ENCODE results near the gene CCDC6. TPM values are rescaled to one million over a fixed set of nuclear protein-coding genes. Genes with fewer than 3 reads are reported as not detected.
"Not testable (repeated sequence)": the region's sequence is repeated elsewhere in the genome, so short reads cannot be mapped to it uniquely, and the experiment has no call there.

Gene CCDC6
- total RNA-seq, 2 experiments from 2014 or later: 9.5 to 25.4 TPM

- DNase-seq (ENCODE audit: low spot score): no peak
- TF ChIP-seq CTCF (conservative IDR thresholded peaks at IDR 0.05; ENCODE audit: low read length): no peak
- TF ChIP-seq EZH2phosphoT487 (IDR thresholded peaks at IDR 0.05; ENCODE audit: borderline replicate concordance, low read depth, low read length): no peak
Measured at GRCh38 chr10:59937720-59938119, 31.4 kb upstream of the CCDC6 start.

DNA sequence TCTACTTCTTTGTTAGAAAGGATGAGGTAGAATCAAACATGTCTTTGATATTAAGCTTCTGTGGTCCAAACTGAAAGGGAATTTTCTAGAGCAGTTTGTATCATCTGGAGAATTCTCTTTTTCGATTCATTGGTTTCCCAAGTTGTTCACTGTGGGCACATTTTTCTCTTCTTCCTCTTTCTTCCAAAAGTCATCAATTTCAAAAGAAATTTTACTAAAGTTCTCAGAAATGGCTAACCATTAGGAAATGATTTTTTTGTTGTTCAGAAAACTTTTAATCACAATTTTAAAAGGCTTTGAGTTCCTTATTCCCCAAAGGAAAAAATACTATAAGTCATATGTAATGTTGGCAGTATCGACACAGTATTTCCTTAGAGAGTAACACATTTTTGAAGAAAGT is 28.3 kb upstream of the CCDC6 start:
- intact Hi-C loops (cut with micrococcal nuclease; ENCODE audit: unreplicated experiment): no loop called here
- Histone ChIP-seq H3K27ac (ENCODE audit: low read depth, low read length, poor library complexity, severe bottlenecking) (no peak overlapping the region), H3K4me1 (ENCODE audit: insufficient read depth, low read length, poor library complexity, severe bottlenecking) (no peaks in the 10 kb centered on the region), H3K4me2 (ENCODE audit: low read length) (no peak overlapping the region), H3K79me2 (ENCODE audit: insufficient read depth, low read depth, low read length) (no peaks in the 10 kb centered on the region), H4K20me1 (ENCODE audit: insufficient read depth, low read length) (no peaks in the 10 kb centered on the region), H2AFZ (ENCODE audit: low read length) (no peak overlapping the region), H3K4me3 (ENCODE audit: low read depth, low read length, poor library complexity, severe bottlenecking) (no peak overlapping the region), H3K9me2 (ENCODE audit: insufficient read depth, low read length) (no peaks in the 10 kb centered on the region), H3K36me3 (ENCODE audit: insufficient read depth, low read length) (no peaks in the 10 kb centered on the region), H3K9me3 (ENCODE audit: low read length) (no peaks in the 10 kb centered on the region)
- TF ChIP-seq CTCF (conservative IDR thresholded peaks at IDR 0.05; ENCODE audit: low read length) (no peak), EZH2phosphoT487 (IDR thresholded peaks at IDR 0.05; ENCODE audit: borderline replicate concordance, low read depth, low read length) (no peak)
- CTCF ChIA-PET (ENCODE audit: unreplicated experiment): no interaction called here
- BruUV-seq (replicated peaks): no TSS peak
- POLR2A ChIA-PET: no interaction called here
- DNase-seq (ENCODE audit: low spot score): no peak

More at GRCh38 chr10:59937720-59938119, 31.4 kb upstream of the CCDC6 start:
- H3K4me1 ChIP-seq (ENCODE audit: insufficient read depth, low read length, poor library complexity, severe bottlenecking): no peaks in the 10 kb centered on the region
- ChIA-PET CTCF (ENCODE audit: unreplicated experiment) (no interaction called here), POLR2A (no interaction called here)
- H3K9me3 ChIP-seq (ENCODE audit: low read length): no peaks in the 10 kb centered on the region
- intact Hi-C loops (cut with micrococcal nuclease; ENCODE audit: unreplicated experiment): no loop called here
- H4K20me1 ChIP-seq (ENCODE audit: insufficient read depth, low read length): no peaks in the 10 kb centered on the region
- no peak overlapping the region for H3K27ac ChIP-seq (ENCODE audit: low read depth, low read length, poor library complexity, severe bottlenecking)
- no peaks in the 10 kb centered on the region for H3K79me2 ChIP-seq (ENCODE audit: insufficient read depth, low read depth, low read length)
- no peaks in the 10 kb centered on the region for H3K9me2 ChIP-seq (ENCODE audit: insufficient read depth, low read length)
- BruUV-seq (replicated peaks): no TSS peak
- no peak overlapping the region for H3K4me2 ChIP-seq (ENCODE audit: low read length)
- no peak overlapping the region for H3K4me3 ChIP-seq (ENCODE audit: low read depth, low read length, poor library complexity, severe bottlenecking)
- H2AFZ ChIP-seq (ENCODE audit: low read length): no peak overlapping the region
- no peaks in the 10 kb centered on the region for H3K36me3 ChIP-seq (ENCODE audit: insufficient read depth, low read length)

DNA sequence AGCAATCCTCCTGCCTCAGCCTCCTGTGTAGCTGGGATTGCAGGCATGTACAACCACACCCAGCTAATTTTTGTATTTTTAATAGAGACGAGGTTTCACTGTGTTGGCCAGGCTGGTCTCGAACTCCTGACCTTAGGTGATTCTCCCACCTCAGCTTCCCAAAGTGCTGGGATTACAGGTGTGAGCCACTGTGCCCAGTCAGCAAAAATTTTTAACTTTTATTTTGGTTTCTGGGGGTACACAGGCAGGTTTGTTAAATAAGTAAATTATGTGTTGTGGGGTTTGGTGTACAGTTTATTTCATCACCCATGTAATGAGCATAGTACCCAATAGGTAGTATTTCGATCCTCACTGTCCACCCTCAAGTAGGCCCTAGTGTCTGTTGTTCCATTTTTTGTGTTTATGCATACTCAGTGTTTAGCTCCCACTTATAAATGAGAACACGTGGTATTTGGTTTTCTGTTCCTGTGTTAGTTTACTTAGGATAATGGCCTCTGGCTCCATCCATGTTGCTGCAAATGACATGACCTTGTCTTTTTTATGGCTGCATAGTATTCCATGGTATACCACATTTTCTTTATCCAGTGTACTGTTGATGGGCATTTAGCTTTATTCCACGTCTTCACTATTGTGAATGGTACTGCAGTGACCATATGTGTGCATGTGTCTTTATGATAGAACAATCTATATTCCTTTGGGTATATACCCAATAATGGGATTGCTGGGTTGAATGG is 24.6 kb upstream of the CCDC6 start:
- H3K36me3 ChIP-seq (ENCODE audit: insufficient read depth, low read length); H3K4me3 ChIP-seq (ENCODE audit: low read depth, low read length, poor library complexity, severe bottlenecking); intact Hi-C loops (cut with micrococcal nuclease; ENCODE audit: unreplicated experiment); H3K9me3 ChIP-seq (ENCODE audit: low read length); H3K4me2 ChIP-seq (ENCODE audit: low read length); H3K9me2 ChIP-seq (ENCODE audit: insufficient read depth, low read length); H2AFZ ChIP-seq (ENCODE audit: low read length); H3K79me2 ChIP-seq (ENCODE audit: insufficient read depth, low read depth, low read length); DNase-seq (ENCODE audit: low spot score); BruUV-seq (replicated peaks); H3K27ac ChIP-seq (ENCODE audit: low read depth, low read length, poor library complexity, severe bottlenecking); H3K4me1 ChIP-seq (ENCODE audit: insufficient read depth, low read length, poor library complexity, severe bottlenecking); CTCF ChIA-PET (ENCODE audit: unreplicated experiment); H4K20me1 ChIP-seq (ENCODE audit: insufficient read depth, low read length): not testable (repeated sequence)
- POLR2A ChIA-PET: interaction anchor here (0.7 kb wide), 1 partner anchor 96 kb away, joined by 7 read pairs; no protein-coding TSS in a partner anchor

Measured in OCI-LY7 (cell line).